WTC11 (cell line): Measurements from ENCODE around the gene CACNB1. TPM values are rescaled to one million over a fixed set of nuclear protein-coding genes. Genes with fewer than 3 reads are reported as not detected.

ENCODE experiments used
- ATAC-seq: fragments of 200-7000 bp; cut with Tn5 transposase; 2 replicates; pipeline ENCODE4 v1.10.0; 2021; ENCODE audit warnings: mild to moderate bottlenecking, moderate library complexity
- CTCF ChIA-PET: fragments of 300-600 bp; sonication (Branson Sonifier 250); formaldehyde crosslinking; loops from one replicate; lab custom pipeline; 2021; ENCODE audit warnings: antibody characterized with exemption; lab: Charles Lee
- POLR2A ChIA-PET: fragments of 350-600 bp; sonication (Branson Sonifier 250); formaldehyde crosslinking; loops from one replicate; lab custom pipeline; 2021; ENCODE audit warnings: antibody characterized with exemption; lab: Charles Lee
- DNase-seq: peaks from one replicate; pipeline ENCODE4 v3.0.0; 2021; ENCODE audit warnings: low spot score
- H3K27ac Mint-ChIP-seq: 2 replicates; pipeline ENCODE4 v1.8.0; 2021; ENCODE audit warnings: mixed read lengths
- H3K27me3 Mint-ChIP-seq: 2 replicates; pipeline ENCODE4 v1.8.0; 2021; ENCODE audit warnings: low read depth, mild to moderate bottlenecking, moderate library complexity, mixed read lengths
- H3K36me3 Mint-ChIP-seq: 2 replicates; pipeline ENCODE4 v1.8.0; 2021; ENCODE audit warnings: mixed read lengths
- H3K4me1 Mint-ChIP-seq: 2 replicates; pipeline ENCODE4 v1.8.0; 2022; ENCODE audit warnings: mixed read lengths
- H3K4me3 Mint-ChIP-seq: 2 replicates; pipeline ENCODE4 v1.8.0; 2021; ENCODE audit warnings: mild to moderate bottlenecking, moderate library complexity, mixed read lengths
- H3K9me3 Mint-ChIP-seq: 2 replicates; pipeline ENCODE4 v1.8.0; 2021; ENCODE audit warnings: mixed read lengths
- ATF6 ChIP-seq: sonication (generic); formaldehyde crosslinking; IDR thresholded peaks from 2 replicates; pipeline ENCODE4 v1.8.1; 2023; ENCODE audit warnings: mild to moderate bottlenecking, missing genetic modification reagents
- CTCF ChIP-seq: fragments of 200-600 bp; IDR thresholded peaks from 2 replicates; pipeline ENCODE4 v1.8.0; 2022; ENCODE audit warnings: antibody characterized with exemption
- EMX1 ChIP-seq: fragments of 250-450 bp; sonication (Bioruptor Pico); IDR thresholded peaks from 2 replicates; pipeline ENCODE4 v1.8.0; 2021; ENCODE audit warnings: mild to moderate bottlenecking
- ERG ChIP-seq: fragments of 250-450 bp; sonication (Bioruptor Pico); IDR thresholded peaks from 2 replicates; pipeline ENCODE4 v1.8.0; 2021; ENCODE audit warnings: mild to moderate bottlenecking
- GTF2I ChIP-seq: fragments of 250-450 bp; sonication (Bioruptor Pico); conservative IDR thresholded peaks from 2 replicates; pipeline ENCODE4 v1.4.0; 2021; ENCODE audit warnings: mild to moderate bottlenecking
- HMGA2 ChIP-seq: fragments of 250-450 bp; sonication (Bioruptor Pico); IDR thresholded peaks from 2 replicates; pipeline ENCODE4 v1.4.0; 2021; ENCODE audit warnings: mild to moderate bottlenecking, moderate library complexity
- HMGXB4 ChIP-seq: sonication (generic); formaldehyde crosslinking; IDR thresholded peaks from 2 replicates; pipeline ENCODE4 v1.8.1; 2023; ENCODE audit warnings: mild to moderate bottlenecking, moderate library complexity, missing genetic modification reagents
- MXD4 ChIP-seq: fragments of 250-450 bp; sonication (Bioruptor Pico); IDR thresholded peaks from 2 replicates; pipeline ENCODE4 v1.8.0; 2021; ENCODE audit warnings: mild to moderate bottlenecking, moderate library complexity, borderline replicate concordance
- PREB ChIP-seq: sonication (generic); formaldehyde crosslinking; IDR thresholded peaks from 2 replicates; pipeline ENCODE4 v1.8.1; 2022; ENCODE audit warnings: mild to moderate bottlenecking, missing genetic modification reagents, moderate library complexity, borderline replicate concordance
- SMAD4 ChIP-seq: sonication (generic); formaldehyde crosslinking; IDR thresholded peaks from 2 replicates; pipeline ENCODE4 v1.8.0; 2022; ENCODE audit warnings: mild to moderate bottlenecking, missing genetic modification reagents
- ZBTB21 ChIP-seq: sonication (generic); formaldehyde crosslinking; IDR thresholded peaks from 2 replicates; pipeline ENCODE4 v1.8.1; 2023; ENCODE audit warnings: mild to moderate bottlenecking, missing genetic modification reagents, borderline replicate concordance
- ZNF232 ChIP-seq: sonication (generic); formaldehyde crosslinking; IDR thresholded peaks from 2 replicates; pipeline ENCODE4 v1.8.0; 2022; ENCODE audit warnings: mild to moderate bottlenecking, missing genetic modification reagents
- ZNF263 ChIP-seq: sonication (generic); formaldehyde crosslinking; IDR thresholded peaks from 2 replicates; pipeline ENCODE4 v1.8.1; 2022; ENCODE audit warnings: low read depth, mild to moderate bottlenecking, moderate library complexity, missing genetic modification reagents
- total RNA-seq: library from RNA; stranded (reverse); gene quantifications from 3 replicates; pipeline ENCODE4 v1.2.3, GENCODE V29; 2021

Gene CACNB1
- total RNA-seq, 1 experiment from 2014 or later, result 17.0 TPM

- TF ChIP-seq ATF6 (CRISPR knock-in tag) (no peak), PREB (no peak)
- TF ChIP-seq, all 79 proteins: peak for 0
- Mint-ChIP-seq H3K27ac (0 out of 2 replicates have a peak overlapping the region, but pooled peaks have one; percentile 32), H3K9me3 (no peaks in the 10 kb centered on the region), H3K27me3 (no peaks in the 10 kb centered on the region; the same call in 1 of the 2 replicates), H3K4me1 (peaks cover 21% of the 10 kb centered on the region), H3K4me3 (no peak overlapping the region), H3K36me3 (no peaks in the 10 kb centered on the region)
- ATAC-seq (no peak), DNase-seq (no peak)
- CTCF ChIA-PET, result interaction anchor here (0.6 to 15.5 kb wide), 11 partner anchors 10 to 751 kb away, joined by 3 to 626 read pairs (median 7); no protein-coding TSS in a partner anchor
- POLR2A ChIA-PET, result no interaction called here
Measured at GRCh38 chr17:39246274-39246673, 48.8 kb upstream of the CACNB1 start.

- DNase-seq (peak; percentile 98), ATAC-seq (peak; percentile 92)
- no peaks in the 10 kb centered on the region for H3K36me3 Mint-ChIP-seq
- no peak overlapping the region for H3K4me3 Mint-ChIP-seq
- ChIA-PET CTCF (interaction anchor here (0.6 to 15.5 kb wide), 53 partner anchors 8 to 847 kb away, joined by 3 to 626 read pairs (median 5); partner anchors contain the start of genes ARL5C, CACNB1, CDK12 and FBXL20), POLR2A (interaction anchor here (0.8 to 1.5 kb wide), 4 partner anchors 9 to 80 kb away, joined by 3 to 6 read pairs (median 5); no protein-coding TSS in a partner anchor)
- no peak overlapping the region for H3K27ac Mint-ChIP-seq
- H3K4me1 Mint-ChIP-seq, result peaks cover 22% of the 10 kb centered on the region
- TF ChIP-seq ZNF232 (CRISPR knock-in tag), result no peak
- no peak for TF ChIP-seq ERG (CRISPR knock-in tag)
- peak; percentile 94 for TF ChIP-seq CTCF
- TF ChIP-seq SMAD4, result no peak
- no peaks in the 10 kb centered on the region for H3K9me3 Mint-ChIP-seq
- no peaks in the 10 kb centered on the region; the same call in 1 of the 2 replicates for H3K27me3 Mint-ChIP-seq
Measured at GRCh38 chr17:39244600-39245570, 47.4 kb upstream of the CACNB1 start.

GRCh38 chr17:39244016-39244599, 46.6 kb upstream of the CACNB1 start:
- no peak for ATAC-seq
- no peaks in the 10 kb centered on the region for H3K9me3 Mint-ChIP-seq
- H3K27ac Mint-ChIP-seq, result no peak overlapping the region
- ChIA-PET POLR2A (interaction anchor here (0.5 to 1.5 kb wide), 5 partner anchors 8 to 79 kb away, joined by 3 to 6 read pairs (median 5); no protein-coding TSS in a partner anchor), CTCF (interaction anchor here (0.6 to 15.5 kb wide), 53 partner anchors 8 to 848 kb away, joined by 3 to 626 read pairs (median 5); partner anchors contain the start of genes ARL5C, CACNB1, CDK12 and FBXL20)
- no peaks in the 10 kb centered on the region for H3K36me3 Mint-ChIP-seq
- no peaks in the 10 kb centered on the region; the same call in 1 of the 2 replicates for H3K27me3 Mint-ChIP-seq
- no peak overlapping the region for H3K4me3 Mint-ChIP-seq
- peaks cover 27% of the 10 kb centered on the region for H3K4me1 Mint-ChIP-seq
- DNase-seq, result peak; percentile 33
- TF ChIP-seq GTF2I (CRISPR knock-in tag), result no peak
- TF ChIP-seq HMGXB4 (CRISPR knock-in tag), result 0 out of 2 replicates have a peak, but pooled peaks have one; percentile 38
- TF ChIP-seq HMGA2, result no peak
- TF ChIP-seq MXD4 (CRISPR knock-in tag), result no peak
- TF ChIP-seq ZBTB21 (CRISPR knock-in tag), result 0 out of 2 replicates have a peak, but pooled peaks have one; percentile 10
- TF ChIP-seq EMX1 (CRISPR knock-in tag), result no peak
- TF ChIP-seq ZNF263 (CRISPR knock-in tag), result peak; percentile 86
